HCT116 (cell line): ENCODE results near the gene CEACAM1. TPM values are rescaled to one million over a fixed set of nuclear protein-coding genes. Genes with fewer than 3 reads are reported as not detected.

Experiments used
- ATAC-seq: fragments of 200-7000 bp; cut with Tn5 transposase; 2 replicates; pipeline ENCODE4 v1.9.1; 2020; ENCODE audit warnings: mild to moderate bottlenecking, moderate library complexity
- BruUV-seq: library from RNA; stranded (reverse); fragments of 400-500 nt; replicated peaks from 2 replicates; lab custom pipeline; 2021; lab: Mats Ljungman, UMichigan
- CTCF ChIA-PET: fragments of 300-600 bp; sonication (Branson Sonifier 250); formaldehyde crosslinking; loops from one replicate; lab custom pipeline; 2021; ENCODE audit warnings: antibody characterized with exemption; lab: Charles Lee
- POLR2A ChIA-PET: fragments of 300-600, 350-600 bp; sonication (Branson Sonifier 250); formaldehyde crosslinking; loops from one replicate; lab custom pipeline; 2021; ENCODE audit warnings: antibody characterized with exemption; lab: Charles Lee
- RAD21 ChIA-PET, 2 experiments: fragments of 300-600 bp; sonication (Branson Sonifier 250); formaldehyde crosslinking; loops; one replicate each; lab custom pipeline; 2023; ENCODE audit warnings: low total read pairs in 2 of 2; ENCODE audit not compliant: uncharacterized antibody in 2 of 2, unreplicated experiment in 2 of 2, low non-redundant PET in 1 of 2; lab: Charles Lee
- DNase-seq: peaks from one replicate; pipeline ENCODE4 v3.0.0-alpha.2; 2010; ENCODE audit warnings: low read depth, low spot score
- H2AFZ ChIP-seq: fragments of 200-600 bp; shearing (Covaris generic), sonication (generic); 2 replicates; pipeline ENCODE4 v1.6.1; 2017; ENCODE audit warnings: low read depth, mixed run types, mixed read lengths, antibody characterized with exemption, low read length; ENCODE audit not compliant: poor library complexity, severe bottlenecking
- H3K27ac ChIP-seq: 2 replicates; pipeline ENCODE4 v1.5.1; 2012; ENCODE audit warnings: low read depth, low read length
- H3K27me3 ChIP-seq: fragments of 200-600 bp; sonication (generic); 2 replicates; pipeline ENCODE4 v1.6.1; 2016; ENCODE audit warnings: mixed run types, low read length, mixed read lengths; ENCODE audit not compliant: insufficient read depth
- H3K36me3 ChIP-seq, 2 experiments: fragments of 200-500 bp in 1 of 2; fragments of 200-600 bp in 1 of 2; sonication (Bioruptor generic) in 1 of 2; sonication (generic) in 1 of 2; 2 replicates each; pipeline versions ENCODE4 v1.5.1 to v1.6.1; 2014 to 2016; ENCODE audit warnings: low read length in 2 of 2, inconsistent platforms in 1 of 2, mixed read lengths in 1 of 2, mixed run types in 1 of 2; ENCODE audit not compliant: insufficient read depth in 2 of 2, control insufficient read depth in 1 of 2
- H3K4me1 ChIP-seq, 2 experiments: fragments of 200-600 bp in 1 of 2; sonication (generic) in 1 of 2; 2 replicates each; pipeline versions ENCODE4 v1.5.1 to v1.6.1; 2012 to 2017; ENCODE audit warnings: low read length in 2 of 2, inconsistent platforms in 1 of 2, mild to moderate bottlenecking in 1 of 2, mixed read lengths in 1 of 2, mixed run types in 1 of 2, moderate library complexity in 1 of 2; ENCODE audit not compliant: insufficient read depth in 2 of 2, control insufficient read depth in 1 of 2
- H3K4me2 ChIP-seq: fragments of 200-600 bp; sonication (generic); 2 replicates; pipeline ENCODE4 v1.6.1; 2017; ENCODE audit warnings: mixed run types, low read length, mixed read lengths
- H3K4me3 ChIP-seq, 2 experiments: fragments of 200-600 bp in 1 of 2; sonication (generic) in 1 of 2; replicated peaks in 1 of 2; 2 replicates each; pipeline ENCODE4 v1.5.1; 2011 to 2016; ENCODE audit warnings: low read length in 2 of 2, control low read depth in 1 of 2, low read depth in 1 of 2, mild to moderate bottlenecking in 1 of 2, mixed read lengths in 1 of 2, mixed run types in 1 of 2
- H3K79me2 ChIP-seq: fragments of 200-600 bp; sonication (generic); 2 replicates; pipeline ENCODE4 v1.6.1; 2017; ENCODE audit warnings: mild to moderate bottlenecking, mixed run types, low read length, moderate library complexity, mixed read lengths; ENCODE audit not compliant: insufficient read depth
- H3K9ac ChIP-seq: fragments of 200-600 bp; sonication (generic); 2 replicates; pipeline ENCODE4 v1.6.1; 2016; ENCODE audit warnings: low read length, mixed read lengths
- H3K9me2 ChIP-seq: fragments of 200-600 bp; sonication (generic), shearing (Covaris generic); 2 replicates; pipeline ENCODE4 v1.6.1; 2017; ENCODE audit warnings: mixed run types, mild to moderate bottlenecking, moderate library complexity; ENCODE audit not compliant: insufficient read depth
- H3K9me3 ChIP-seq, 2 experiments: fragments of 200-500 bp in 1 of 2; fragments of 200-600 bp in 1 of 2; sonication (Bioruptor generic) in 1 of 2; sonication (generic) in 1 of 2; 2 replicates each; pipeline ENCODE4 v1.6.1; 2014 to 2017; ENCODE audit warnings: low read length in 2 of 2, mixed read lengths in 2 of 2, inconsistent platforms in 1 of 2, low read depth in 1 of 2, mild to moderate bottlenecking in 1 of 2, mixed run types in 1 of 2, moderate library complexity in 1 of 2; ENCODE audit not compliant: control insufficient read depth in 1 of 2, insufficient read depth in 1 of 2
- H4K20me1 ChIP-seq: fragments of 200-600 bp; sonication (generic), shearing (Covaris generic); 2 replicates; pipeline ENCODE4 v1.6.1; 2017; ENCODE audit warnings: mixed run types, mild to moderate bottlenecking, moderate library complexity; ENCODE audit not compliant: insufficient read depth
- CTCF ChIP-seq, 3 experiments: fragments of 200-600 bp in 1 of 3; sonication (generic) in 1 of 3; IDR thresholded peaks in 2 of 3; conservative IDR thresholded peaks in 1 of 3; 2 replicates each; pipeline ENCODE4 v1.5.1; 2012 to 2017; ENCODE audit warnings: low read depth in 2 of 3, low read length in 2 of 3, antibody characterized with exemption in 1 of 3, borderline replicate concordance in 1 of 3, control low read depth in 1 of 3, mild to moderate bottlenecking in 1 of 3, mixed read lengths in 1 of 3, mixed run types in 1 of 3, moderate library complexity in 1 of 3; ENCODE audit not compliant: insufficient read depth in 1 of 3
- intact Hi-C: fragments of 100-400 bp; cut with micrococcal nuclease; formaldehyde crosslinking; loops from 2 replicates; pipeline ENCODE4 v1.10.0; 2022
- total RNA-seq: library from RNA; stranded (reverse); gene quantifications from one replicate; pipeline ENCODE4 v1.2.1, GENCODE V29; 2021; ENCODE audit not compliant: unreplicated experiment

Gene CEACAM1
- total RNA-seq, 1 experiment from 2014 or later, result 1.2 TPM

- H3K9me3 ChIP-seq, result no peaks in the 10 kb centered on the region
- H3K4me3 ChIP-seq, result no peak overlapping the region
- ATAC-seq (no peak), DNase-seq (no peak)
- no peaks in the 10 kb centered on the region for H3K27me3 ChIP-seq
- no peak overlapping the region for H3K4me2 ChIP-seq
- RAD21 ChIA-PET, result no interaction called here
- intact Hi-C loops, result no loop called here
- H3K36me3 ChIP-seq, result no peaks in the 10 kb centered on the region
- POLR2A ChIA-PET, result no interaction called here
- no peak overlapping the region for H3K9ac ChIP-seq
- no peaks in the 10 kb centered on the region for H3K9me2 ChIP-seq
- BruUV-seq, result no TSS peak
- peaks cover 9 to 17% of the 10 kb centered on the region in 2 experiments for H3K4me1 ChIP-seq
- no peak overlapping the region for H3K27ac ChIP-seq
- TF ChIP-seq CTCF (IDR thresholded peaks at IDR 0.05 in 2 of 3, conservative IDR thresholded peaks at IDR 0.05 in 1 of 3; ENCODE audit: borderline replicate concordance in 1 of 3, insufficient read depth in 1 of 3, low read depth in 2 of 3, low read length in 2 of 3), result no peak
- no peak overlapping the region for H2AFZ ChIP-seq
- no peaks in the 10 kb centered on the region for H4K20me1 ChIP-seq
- H3K79me2 ChIP-seq, result no peaks in the 10 kb centered on the region
- CTCF ChIA-PET, result interaction anchor here (0.7 to 0.9 kb wide), 2 partner anchors 18 to 21 kb away, joined by 3 to 6 read pairs; no protein-coding TSS in a partner anchor
Observed at GRCh38 chr19:42459926-42460325, 68.4 kb downstream of the CEACAM1 start.

Other genes starting within 250 kb of the CEACAM1 start
- 0.93 TPM for gene PRR19, start 226.3 kb downstream of the CEACAM1 start, total RNA-seq
- gene PAFAH1B3, start 225.9 kb downstream of the CEACAM1 start, total RNA-seq, result 110 TPM
- gene TMEM145, start 215.2 kb downstream of the CEACAM1 start, total RNA-seq, result 7.2 TPM
- 24.0 TPM for gene MEGF8, start 202.8 kb downstream of the CEACAM1 start, total RNA-seq
- 13.9 TPM for gene CNFN, start 138.2 kb downstream of the CEACAM1 start, total RNA-seq
- gene LIPE, start 101.1 kb downstream of the CEACAM1 start, total RNA-seq, result 11.3 TPM
- 0.32 TPM for gene CXCL17, start 85.5 kb downstream of the CEACAM1 start, total RNA-seq
- not detected for gene CEACAM8, start 66.4 kb upstream of the CEACAM1 start, total RNA-seq
- not detected for gene PSG3, start 212.0 kb upstream of the CEACAM1 start, total RNA-seq
- gene PSG8, start 237.2 kb upstream of the CEACAM1 start, total RNA-seq, result not detected